GM19468 (cell line): ENCODE measurements around the gene SMNDC1.
"Not testable (repeated sequence)": the region's sequence is repeated elsewhere in the genome, so short reads cannot be mapped to it uniquely, and the experiment has no call there.

Source experiments
- ATAC-seq: cut with Tn5 transposase; IDR thresholded peaks from one replicate; pipeline ENCODE4 v1.9.1; 2021; ENCODE audit warnings: mild to moderate bottlenecking, moderate library complexity, moderate number of reproducible peaks; ENCODE audit not compliant: unreplicated experiment; ENCODE audit errors: extremely low read depth

SMNDC1 gene

DNA sequence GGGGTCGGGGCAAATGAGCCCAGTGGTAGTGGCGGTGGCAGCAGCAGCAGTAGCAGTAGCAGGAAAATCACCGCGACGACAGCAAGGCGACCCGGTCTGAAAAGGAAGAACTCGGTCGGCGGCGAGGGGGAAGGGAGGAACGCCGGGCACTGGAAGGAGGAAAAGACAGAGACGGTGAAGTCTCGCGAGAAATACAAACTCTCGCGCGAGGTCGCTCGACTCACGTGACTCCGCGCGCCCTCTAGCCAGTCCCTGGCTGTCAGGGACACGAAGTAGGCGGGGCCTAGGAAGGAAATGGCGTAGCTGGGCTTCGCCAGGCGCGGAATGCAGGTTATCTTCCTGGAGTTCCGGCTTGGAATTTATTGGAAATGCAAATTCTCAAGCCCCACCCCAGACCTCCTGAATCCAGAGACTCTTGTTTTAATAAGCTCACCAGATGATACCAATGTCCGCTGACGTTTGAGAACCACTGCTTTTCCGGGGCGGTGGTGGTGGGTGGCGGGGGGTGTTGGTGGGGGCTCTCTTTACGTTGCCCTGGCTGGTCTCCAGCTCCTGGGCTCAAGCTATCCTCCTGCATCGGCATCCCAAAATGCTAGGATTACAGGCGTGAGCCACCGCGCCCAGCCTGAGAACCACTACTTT is at the start of gene SMNDC1:
Gene SMNDC1 (minus strand): TSS at position 141 of the 642 bp plus-strand sequence. CDS start 1,333 bp downstream, outside the sequence.
- ATAC-seq = peak; percentile 84

DNA sequence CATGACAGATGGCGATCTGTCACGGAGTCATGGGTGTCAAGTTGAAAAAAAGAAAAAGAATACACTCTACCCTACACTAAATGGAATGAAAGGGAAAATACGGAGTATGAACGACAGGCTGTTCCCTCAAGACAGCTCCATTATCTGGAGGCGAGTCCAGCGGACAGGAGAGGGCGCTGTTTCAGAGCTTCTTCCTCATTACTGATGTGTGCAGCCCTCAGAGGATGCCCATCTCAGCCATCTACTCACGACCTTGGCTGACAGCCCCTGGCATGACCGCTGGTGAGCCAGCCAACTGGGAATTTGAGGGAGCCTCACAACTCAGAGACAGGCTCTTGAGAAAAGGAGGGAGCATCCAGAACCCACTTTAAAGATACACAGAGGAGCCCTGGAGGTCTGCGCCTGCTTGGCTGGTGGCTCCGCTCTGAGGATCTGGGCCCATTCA is 49.6 kb upstream of the SMNDC1 start:
- no peak for ATAC-seq

DNA sequence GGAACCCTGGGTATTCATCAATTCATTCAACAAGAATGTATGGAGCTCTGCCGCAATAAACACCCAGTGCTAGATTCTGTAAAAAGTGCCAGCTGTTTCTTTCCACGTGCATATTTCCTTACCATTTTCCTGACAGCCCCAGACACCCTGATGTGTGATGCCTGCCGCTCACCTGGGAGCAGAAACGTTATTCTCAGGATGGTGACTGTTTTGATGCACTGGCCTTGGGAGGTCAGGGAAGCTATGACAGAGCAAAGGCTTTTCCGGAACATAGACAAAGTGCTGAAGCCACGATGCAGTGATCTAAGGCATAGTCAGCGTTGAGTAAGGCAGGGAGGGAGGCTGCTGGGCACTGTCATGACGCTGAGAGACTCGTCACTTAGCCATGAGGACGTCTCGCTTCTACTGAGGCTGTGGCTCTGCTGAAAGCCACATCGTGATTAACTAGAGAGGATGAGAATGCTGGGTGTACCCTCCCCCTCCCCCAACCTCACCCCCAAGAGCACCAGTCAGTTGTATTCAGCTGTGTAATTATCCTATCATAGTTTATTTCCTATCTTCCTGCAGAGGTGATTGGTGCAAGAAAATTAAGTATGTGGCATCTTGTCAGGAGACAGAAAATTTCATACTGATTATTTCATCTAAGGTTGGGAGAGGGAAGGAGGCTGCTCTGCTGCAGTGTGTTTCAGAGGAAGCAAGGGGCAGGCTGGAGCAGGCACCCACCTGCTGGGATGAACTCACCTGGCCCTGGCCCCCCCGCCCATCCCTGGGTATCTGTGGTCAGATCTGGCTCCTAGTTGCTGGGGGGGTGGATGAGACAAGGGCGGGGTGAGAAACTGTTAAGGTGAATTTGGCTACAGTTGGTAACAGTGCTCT is 48.8 kb upstream of the SMNDC1 start:
- ATAC-seq = no peak

DNA sequence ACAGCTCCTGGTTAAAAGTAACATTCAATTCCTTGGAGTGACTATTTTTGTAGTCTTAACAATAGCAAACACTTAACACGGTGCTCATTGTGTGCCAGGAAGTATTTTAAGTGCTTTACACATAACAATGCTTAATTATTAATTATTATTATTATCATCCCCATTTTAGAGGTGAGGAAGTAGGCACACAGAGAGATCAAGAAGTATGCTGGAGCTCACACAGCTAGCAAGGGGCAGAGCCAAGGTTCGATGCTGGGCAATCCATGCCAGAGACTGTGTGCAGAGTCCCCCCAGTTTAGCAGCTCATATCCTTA is 48.2 kb upstream of the SMNDC1 start:
- no peak for ATAC-seq

- ATAC-seq = no peak
These were observed 46.1 kb upstream of the SMNDC1 start for GRCh38 chr10:110350812-110351211.

DNA sequence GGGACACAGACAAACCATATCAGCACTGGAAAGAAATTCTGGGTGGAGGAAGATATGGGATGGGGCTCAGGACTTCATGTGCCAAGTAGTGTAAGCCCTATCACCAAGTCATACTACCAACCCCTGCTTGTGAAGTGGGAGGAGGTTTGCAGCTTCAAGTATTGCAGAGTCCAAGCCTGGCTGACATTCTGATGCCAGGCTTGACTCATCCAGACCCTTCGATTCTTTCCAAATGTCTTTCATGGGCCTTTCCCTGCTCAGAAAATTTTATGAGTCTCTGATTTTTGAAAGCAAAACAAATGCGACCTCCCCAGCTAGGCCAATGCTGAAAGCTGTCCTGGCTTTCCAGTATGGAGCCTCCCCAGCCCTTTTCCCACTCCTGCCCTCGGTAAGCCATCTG is 45.1 kb upstream of the SMNDC1 start:
- ATAC-seq = no peak

DNA sequence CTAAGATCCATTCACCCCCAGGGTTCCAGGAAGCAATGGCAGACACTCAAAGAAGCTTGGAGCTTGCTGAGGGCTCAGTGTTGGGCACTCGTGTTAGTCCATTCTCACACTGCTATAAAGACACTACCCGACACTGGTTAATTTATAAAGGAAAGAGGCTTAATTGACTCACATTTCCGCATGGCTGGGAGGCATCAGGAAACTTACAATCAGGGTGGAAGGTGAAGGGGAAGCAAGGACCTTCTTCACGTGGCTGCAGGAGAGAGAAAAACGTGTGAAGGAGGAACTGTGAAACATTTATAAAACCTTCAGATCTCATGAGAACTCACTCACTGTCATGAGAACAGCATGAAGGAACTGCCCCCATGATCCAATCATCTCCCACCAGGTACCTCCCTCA is 44.7 kb upstream of the SMNDC1 start:
- no peak for ATAC-seq

GRCh38 chr10:110348336-110348735 is 43.6 kb upstream of the SMNDC1 start:
- no peak for ATAC-seq

DNA sequence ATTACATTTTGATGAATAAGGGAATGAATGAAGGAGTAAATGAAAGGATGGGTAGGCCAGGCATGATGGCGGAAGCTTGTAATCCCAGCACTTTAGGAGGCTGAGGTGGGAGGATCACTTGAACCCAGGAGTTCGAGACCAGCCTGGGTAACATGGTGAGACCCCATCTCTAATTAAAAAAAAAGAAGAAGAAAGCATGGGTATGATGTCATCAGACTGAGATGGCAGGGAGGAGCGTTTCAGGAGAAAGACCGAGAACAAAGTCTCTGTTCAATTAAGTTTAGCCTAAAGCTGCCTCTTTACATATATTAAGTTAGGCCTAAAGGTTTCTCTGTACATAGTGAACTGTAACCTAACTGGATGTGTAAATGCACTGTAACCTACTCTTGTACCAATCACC is 42.2 kb upstream of the SMNDC1 start:
- ATAC-seq = no peak

GRCh38 chr10:110345286-110345685 is 40.6 kb upstream of the SMNDC1 start:
- no peak for ATAC-seq

DNA sequence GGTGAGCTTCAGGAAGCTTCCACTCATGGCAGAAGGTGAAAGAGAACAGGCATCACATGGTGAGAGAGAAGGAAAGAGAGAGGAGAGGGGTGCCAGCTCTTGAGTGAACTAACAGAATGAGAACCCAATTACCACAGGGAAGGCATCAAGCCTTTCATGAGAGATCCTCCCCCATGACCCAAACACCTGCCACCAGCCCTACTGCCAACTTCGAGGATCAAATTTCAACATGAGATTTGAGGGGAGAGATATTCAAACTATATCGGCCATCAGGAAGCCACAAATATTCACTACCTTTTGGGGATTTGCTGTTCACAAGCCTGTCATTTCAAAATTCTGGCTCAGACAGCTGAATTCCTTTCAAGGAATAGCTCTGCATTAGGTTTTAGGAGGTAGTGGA is 39.9 kb upstream of the SMNDC1 start:
- ATAC-seq = no peak

DNA sequence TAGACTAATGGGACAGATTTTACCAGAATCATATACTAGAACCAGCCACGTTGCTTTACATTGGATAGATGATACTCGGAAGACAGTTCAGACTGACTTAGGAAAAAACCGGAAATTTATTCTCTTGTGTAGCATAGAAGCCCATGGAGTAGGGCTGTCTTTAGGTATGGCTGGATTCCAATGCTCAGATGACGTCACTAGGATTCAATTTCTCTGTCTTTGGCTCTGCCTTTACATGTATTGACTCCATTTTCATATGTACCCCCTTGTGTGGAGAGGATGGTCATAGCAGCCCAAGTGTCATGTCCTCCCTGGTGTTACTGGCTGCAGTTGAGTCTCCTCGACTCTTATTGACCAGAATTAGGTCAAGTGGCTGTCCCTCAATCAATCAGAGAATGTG is 39.2 kb upstream of the SMNDC1 start:
- no peak for ATAC-seq

DNA sequence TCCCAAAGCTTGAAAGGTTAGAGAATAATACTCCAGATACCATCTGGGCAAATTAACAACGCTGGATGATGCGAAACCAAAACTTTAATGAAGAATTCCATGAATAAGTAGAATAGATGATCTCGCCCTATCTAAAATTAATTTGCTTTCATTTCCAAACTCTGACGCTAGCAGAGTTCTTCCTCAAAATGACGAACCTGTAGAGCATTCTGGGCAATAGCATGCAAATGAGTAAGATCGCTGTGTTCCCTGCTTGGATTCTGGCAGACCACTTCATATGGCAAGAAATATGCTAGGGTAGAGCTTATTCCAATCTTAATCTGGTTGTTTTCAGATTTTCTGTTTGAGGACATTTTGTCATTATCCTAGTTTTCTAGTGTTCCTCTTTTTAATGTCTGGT is 36.1 kb upstream of the SMNDC1 start:
- no peak for ATAC-seq

- ATAC-seq = no peak
These were observed 35.4 kb upstream of the SMNDC1 start for GRCh38 chr10:110340122-110340521.

GRCh38 chr10:110337906-110338305 is 33.2 kb upstream of the SMNDC1 start:
- ATAC-seq = no peak

- no peak for ATAC-seq
These were observed 32.7 kb upstream of the SMNDC1 start for GRCh38 chr10:110337401-110337800.

GRCh38 chr10:110336111-110336721 is 31.5 kb upstream of the SMNDC1 start:
- no peak for ATAC-seq

GRCh38 chr10:110335314-110336064 is 30.8 kb upstream of the SMNDC1 start:
- ATAC-seq = no peak

DNA sequence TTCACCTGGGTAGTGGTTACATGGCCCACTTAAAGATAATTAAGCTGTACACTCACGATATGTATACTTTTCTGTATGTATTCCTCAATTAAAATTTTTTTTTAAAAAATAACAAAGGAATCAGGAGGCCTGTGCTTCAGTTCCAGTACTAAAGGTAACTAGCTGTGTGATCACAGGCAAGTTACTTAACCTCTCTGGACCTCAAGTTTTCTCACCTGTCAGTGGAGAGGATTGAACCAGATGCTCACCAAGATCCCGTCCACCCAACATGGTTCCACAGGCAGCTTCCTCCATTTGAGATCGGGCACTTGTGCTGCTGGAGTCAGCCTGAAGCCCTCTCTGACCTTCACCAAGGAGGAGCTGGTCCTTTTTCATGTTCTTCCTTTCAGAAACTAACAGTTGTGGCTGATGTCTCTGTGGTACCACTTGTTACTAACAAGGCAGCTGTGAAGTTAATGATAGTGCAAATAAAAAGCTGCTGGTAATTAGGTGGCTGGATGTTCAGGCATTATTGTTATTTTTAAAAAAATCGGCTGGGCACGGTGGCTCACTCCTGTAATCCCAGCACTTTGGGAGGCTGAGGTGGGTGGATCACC is 29.4 kb upstream of the SMNDC1 start:
- ATAC-seq = no peak

- ATAC-seq = not testable (repeated sequence)
These were observed 26.6 kb upstream of the SMNDC1 start for GRCh38 chr10:110331226-110331795.
